ENCODE data around the gene CELSR2.

The CELSR2 gene

GRCh38 chr1:109312978-109313775 lies 63.8 kb downstream of the CELSR2 start:
- DNase-seq: no peak

- DNase-seq: no peak
Observed at GRCh38 chr1:109314795-109315194, 65.5 kb downstream of the CELSR2 start.

DNA sequence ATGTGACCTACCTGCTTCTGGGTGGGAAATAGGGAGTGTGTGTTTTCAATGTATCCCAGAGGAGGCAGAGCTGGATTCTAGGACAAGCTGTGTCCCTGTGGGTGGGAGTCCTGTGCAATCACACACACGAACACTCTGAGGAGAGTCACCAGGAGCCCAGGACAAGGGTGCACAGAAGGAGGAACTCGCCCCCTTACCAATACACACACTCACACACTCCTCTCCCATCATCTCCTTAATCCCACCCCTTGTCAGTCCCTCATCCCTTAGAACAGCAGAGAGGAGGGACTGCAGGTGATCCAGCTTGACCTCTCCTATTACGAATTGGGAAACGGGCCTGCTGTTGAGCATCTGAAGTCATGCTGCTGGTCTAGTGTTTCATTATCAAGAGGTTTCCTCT lies 65.9 kb downstream of the CELSR2 start:
- no peak for DNase-seq

- no peak for DNase-seq
Observed at GRCh38 chr1:109316506-109316905, 67.2 kb downstream of the CELSR2 start.

- DNase-seq: no peak
Observed at GRCh38 chr1:109319114-109319513, 69.8 kb downstream of the CELSR2 start.

GRCh38 chr1:109322974-109323373 lies 73.6 kb downstream of the CELSR2 start:
- no peak for DNase-seq

All from activated T-cell treated with anti-CD3 and anti-CD28 coated beads for 4 hours (primary cell).